ENCODE data around the gene ATF7IP2.
"Not testable (repeated sequence)": the region's sequence is repeated elsewhere in the genome, so short reads cannot be mapped to it uniquely, and the experiment has no call there.

ATF7IP2 gene

GRCh38 chr16:10391339-10391738 is 5.5 kb downstream of the ATF7IP2 start:
- ATAC-seq, result no peak
- no peak for TF ChIP-seq BACH2 (CRISPR knock-in tag; IDR thresholded peaks at IDR 0.05; ENCODE audit: borderline replicate concordance)
- no peak for TF ChIP-seq TCF4 (CRISPR knock-in tag; IDR thresholded peaks at IDR 0.05; ENCODE audit: borderline replicate concordance)
- no peak for TF ChIP-seq ESRRG (CRISPR knock-in tag; IDR thresholded peaks at IDR 0.05)

- no peak for TF ChIP-seq ISL1 (CRISPR knock-in tag; IDR thresholded peaks at IDR 0.05)
- no peak for TF ChIP-seq ZFP3 (CRISPR knock-in tag; IDR thresholded peaks at IDR 0.05)
- TF ChIP-seq OSR1 (CRISPR knock-in tag; IDR thresholded peaks at IDR 0.05), result no peak
- TF ChIP-seq PATZ1 (CRISPR knock-in tag; IDR thresholded peaks at IDR 0.05; ENCODE audit: borderline replicate concordance), result no peak
- no peak for TF ChIP-seq CREB5 (CRISPR knock-in tag; IDR thresholded peaks at IDR 0.05; ENCODE audit: low read depth)
- TF ChIP-seq PPARA (CRISPR knock-in tag; IDR thresholded peaks at IDR 0.05; ENCODE audit: borderline replicate concordance), result no peak
- no peak for TF ChIP-seq ZFP30 (CRISPR knock-in tag; IDR thresholded peaks at IDR 0.05)
- ATAC-seq, result no peak
These were observed 17.1 kb downstream of the ATF7IP2 start for GRCh38 chr16:10402975-10403374.

- ATAC-seq, result no peak
- TF ChIP-seq TOX (CRISPR knock-in tag; IDR thresholded peaks at IDR 0.05; ENCODE audit: borderline replicate concordance) (no peak), ESRRG (CRISPR knock-in tag; IDR thresholded peaks at IDR 0.05) (no peak), ZNF70 (CRISPR knock-in tag; IDR thresholded peaks at IDR 0.05) (no peak), CREB5 (CRISPR knock-in tag; IDR thresholded peaks at IDR 0.05; ENCODE audit: low read depth) (no peak), ZFP30 (CRISPR knock-in tag; IDR thresholded peaks at IDR 0.05) (no peak), CSDC2 (CRISPR knock-in tag; IDR thresholded peaks at IDR 0.05) (no peak), CSRNP3 (CRISPR knock-in tag; IDR thresholded peaks at IDR 0.05) (no peak), RARB (CRISPR knock-in tag; IDR thresholded peaks at IDR 0.05) (no peak), ARNTL (CRISPR knock-in tag; IDR thresholded peaks at IDR 0.05; ENCODE audit: borderline replicate concordance, low read depth) (no peak), GLIS3 (CRISPR knock-in tag; IDR thresholded peaks at IDR 0.05) (no peak), SNAI2 (CRISPR knock-in tag; IDR thresholded peaks at IDR 0.05) (no peak)
These were observed 19.6 kb downstream of the ATF7IP2 start for GRCh38 chr16:10405386-10405939.

- ATAC-seq, result no peak
- no peak for TF ChIP-seq POU6F1 (CRISPR knock-in tag; IDR thresholded peaks at IDR 0.05; ENCODE audit: borderline replicate concordance, low read depth)
- no peak for TF ChIP-seq RARB (CRISPR knock-in tag; IDR thresholded peaks at IDR 0.05)
- no peak for TF ChIP-seq ESRRG (CRISPR knock-in tag; IDR thresholded peaks at IDR 0.05)
- no peak for TF ChIP-seq ZFP3 (CRISPR knock-in tag; IDR thresholded peaks at IDR 0.05)
- no peak for TF ChIP-seq ZNF565 (CRISPR knock-in tag; conservative IDR thresholded peaks at IDR 0.05; ENCODE audit: low read depth)
- TF ChIP-seq ZC3H10 (CRISPR knock-in tag; IDR thresholded peaks at IDR 0.05), result no peak
- TF ChIP-seq ZNF8 (CRISPR knock-in tag; IDR thresholded peaks at IDR 0.05), result no peak
- no peak for TF ChIP-seq ZFP30 (CRISPR knock-in tag; IDR thresholded peaks at IDR 0.05)
These were observed 23.0 kb downstream of the ATF7IP2 start for GRCh38 chr16:10408824-10409381.

GRCh38 chr16:10409713-10410112 is 23.9 kb downstream of the ATF7IP2 start:
- not testable (repeated sequence) for ATAC-seq
